Muscle of leg (tissue), 9 donors: ENCODE measurements around the gene KDELR3. TPM values are rescaled to one million over a fixed set of nuclear protein-coding genes. Genes with fewer than 3 reads are reported as not detected.

ENCODE experiments used
- polyA plus RNA-seq, 8 donors: library from polyadenylated mRNA; unstranded; fragments of 120-200 nt; gene quantifications; one replicate each; pipeline versions ENCODE4 v1.2.1 to v1.2.3, GENCODE V29; 2013; ENCODE audit warnings: inconsistent platforms in 1 of 8, low replicate concordance in 1 of 8; ENCODE audit not compliant: insufficient read length in 8 of 8, insufficient read depth in 1 of 8
- total RNA-seq: library from RNA; stranded (reverse); fragments of 120-200 nt; gene quantifications from one replicate; pipeline ENCODE4 v1.2.4, GENCODE V29; 2013

Gene KDELR3
- total and polyA plus RNA-seq, 9 donors, result 20.6 to 48.0 (median 31.3) TPM

Other genes with a start within 250 kb of the KDELR3 start
- 19.9 TPM for gene TMEM184B, start 195.1 kb upstream of the KDELR3 start, total RNA-seq
- 10 to 100 TPM; 55.2 to 78.6 (median 68.8) TPM for gene TMEM184B, start 195.1 kb upstream of the KDELR3 start, polyA plus RNA-seq
- gene CSNK1E, start 150.7 kb upstream of the KDELR3 start, total RNA-seq, result 68.8 TPM
- 100 to 1,000 TPM in 7 of 8 donors, 10 to 100 TPM in 1; 95.8 to 136 (median 117) TPM for gene CSNK1E, start 150.7 kb upstream of the KDELR3 start, polyA plus RNA-seq
- 0.27 TPM for gene KCNJ4, start 12.9 kb upstream of the KDELR3 start, total RNA-seq
- gene KCNJ4, start 12.9 kb upstream of the KDELR3 start, polyA plus RNA-seq, result under 1 TPM; 0.27 to 0.80 (median 0.40) TPM
- gene DDX17, start 38.2 kb downstream of the KDELR3 start, total RNA-seq, result 346 TPM
- gene DDX17, start 38.2 kb downstream of the KDELR3 start, polyA plus RNA-seq, result 100 to 1,000 TPM; 280 to 410 (median 304) TPM
- 4.2 TPM for gene DMC1, start 102.1 kb downstream of the KDELR3 start, total RNA-seq
- gene DMC1, start 102.1 kb downstream of the KDELR3 start, polyA plus RNA-seq, result 10 to 100 TPM in 1 of 8 donors, 1 to 10 TPM in 7; 5.0 to 10.7 (median 6.6) TPM
- gene FAM227A, start 188.3 kb downstream of the KDELR3 start, total RNA-seq, result 1.1 TPM
- gene FAM227A, start 188.3 kb downstream of the KDELR3 start, polyA plus RNA-seq, result 1 to 10 TPM in 2 of 8 donors, under 1 TPM in 6; 0.62 to 1.1 (median 0.83) TPM
- 19.8 TPM for gene CBY1, start 188.5 kb downstream of the KDELR3 start, total RNA-seq
- gene CBY1, start 188.5 kb downstream of the KDELR3 start, polyA plus RNA-seq, result 10 to 100 TPM; 29.0 to 43.7 (median 36.8) TPM
- gene TOMM22, start 213.9 kb downstream of the KDELR3 start, total RNA-seq, result 60.0 TPM
- gene TOMM22, start 213.9 kb downstream of the KDELR3 start, polyA plus RNA-seq, result 10 to 100 TPM; 85.5 to 93.9 (median 89.3) TPM
- 32.0 TPM for gene JOSD1, start 232.8 kb downstream of the KDELR3 start, total RNA-seq
- 10 to 100 TPM; 32.0 to 51.7 (median 38.4) TPM for gene JOSD1, start 232.8 kb downstream of the KDELR3 start, polyA plus RNA-seq
- gene GTPBP1, start 237.8 kb downstream of the KDELR3 start, total RNA-seq, result 22.5 TPM
- gene GTPBP1, start 237.8 kb downstream of the KDELR3 start, polyA plus RNA-seq, result 10 to 100 TPM; 27.2 to 45.3 (median 35.8) TPM